GM19463 (cell line): Measurements from ENCODE around the gene ADCY3.

Experiments used
- ATAC-seq: cut with Tn5 transposase; IDR thresholded peaks from one replicate; pipeline ENCODE4 v1.9.1; 2021; ENCODE audit warnings: mild to moderate bottlenecking, moderate library complexity; ENCODE audit not compliant: unreplicated experiment

Gene ADCY3

GRCh38 chr2:24877067-24877466, 43.0 kb downstream of the ADCY3 start:
- ATAC-seq: no peak

DNA sequence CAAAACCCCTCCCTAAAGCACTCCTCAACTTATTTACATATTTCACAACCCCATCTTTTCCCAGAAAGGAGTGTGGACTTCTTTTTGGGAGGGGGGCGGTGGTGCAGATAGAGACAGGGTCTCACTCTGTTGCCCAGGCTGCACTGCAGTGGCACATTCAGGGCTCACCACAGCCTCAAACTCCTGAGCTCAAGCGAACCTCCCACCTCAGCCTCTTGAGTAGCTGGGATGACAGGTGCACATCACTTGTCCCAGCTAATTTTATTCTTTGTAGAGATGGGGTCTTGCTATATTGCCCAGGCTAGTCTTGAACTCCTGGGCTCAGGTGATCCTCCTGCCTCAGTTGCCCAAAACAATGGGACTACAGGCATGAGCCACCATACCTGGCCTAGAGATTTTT, 44.1 kb downstream of the ADCY3 start:
- no peak for ATAC-seq

GRCh38 chr2:24875272-24875671, 44.8 kb downstream of the ADCY3 start:
- no peak for ATAC-seq

DNA sequence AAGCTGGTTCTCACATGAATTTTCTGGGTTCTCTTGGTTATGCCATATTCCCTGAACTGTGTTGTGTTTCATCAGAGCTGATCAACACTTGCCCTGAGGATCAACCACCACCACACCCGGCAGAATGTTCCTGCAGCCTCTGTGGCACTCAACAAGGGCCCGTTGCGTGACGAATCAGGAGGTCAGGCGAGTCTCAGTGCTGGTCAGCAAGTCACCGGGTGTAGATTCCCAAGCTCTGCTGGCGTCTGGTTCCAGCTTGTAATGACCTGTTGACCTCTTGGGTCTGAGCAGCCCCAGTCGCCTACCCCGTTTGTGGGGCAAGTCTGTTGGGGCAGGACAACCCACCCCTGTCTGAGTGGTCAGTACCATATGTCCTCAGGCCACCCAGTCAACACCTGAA, 46.0 kb downstream of the ADCY3 start:
- no peak for ATAC-seq

DNA sequence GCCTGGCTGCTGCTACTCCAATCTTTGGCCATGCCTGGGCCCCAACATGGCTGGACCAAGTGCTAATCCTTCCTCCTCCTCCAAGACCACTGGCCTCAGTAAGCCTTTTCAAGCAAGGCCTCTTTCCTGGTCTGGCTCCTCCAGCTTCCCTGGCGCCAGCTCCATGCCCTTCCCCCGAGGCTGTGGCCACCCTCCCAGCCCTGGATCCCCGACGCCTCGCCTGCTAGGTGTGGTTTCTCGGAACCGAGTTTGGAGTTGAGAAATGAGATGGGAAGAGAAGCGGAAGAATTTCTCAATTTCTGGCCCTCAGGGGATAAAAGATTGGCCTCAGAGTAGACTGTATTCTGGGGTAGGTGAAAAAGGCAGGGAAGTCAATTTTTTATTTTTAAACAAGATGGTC, 46.4 kb downstream of the ADCY3 start:
- no peak for ATAC-seq

DNA sequence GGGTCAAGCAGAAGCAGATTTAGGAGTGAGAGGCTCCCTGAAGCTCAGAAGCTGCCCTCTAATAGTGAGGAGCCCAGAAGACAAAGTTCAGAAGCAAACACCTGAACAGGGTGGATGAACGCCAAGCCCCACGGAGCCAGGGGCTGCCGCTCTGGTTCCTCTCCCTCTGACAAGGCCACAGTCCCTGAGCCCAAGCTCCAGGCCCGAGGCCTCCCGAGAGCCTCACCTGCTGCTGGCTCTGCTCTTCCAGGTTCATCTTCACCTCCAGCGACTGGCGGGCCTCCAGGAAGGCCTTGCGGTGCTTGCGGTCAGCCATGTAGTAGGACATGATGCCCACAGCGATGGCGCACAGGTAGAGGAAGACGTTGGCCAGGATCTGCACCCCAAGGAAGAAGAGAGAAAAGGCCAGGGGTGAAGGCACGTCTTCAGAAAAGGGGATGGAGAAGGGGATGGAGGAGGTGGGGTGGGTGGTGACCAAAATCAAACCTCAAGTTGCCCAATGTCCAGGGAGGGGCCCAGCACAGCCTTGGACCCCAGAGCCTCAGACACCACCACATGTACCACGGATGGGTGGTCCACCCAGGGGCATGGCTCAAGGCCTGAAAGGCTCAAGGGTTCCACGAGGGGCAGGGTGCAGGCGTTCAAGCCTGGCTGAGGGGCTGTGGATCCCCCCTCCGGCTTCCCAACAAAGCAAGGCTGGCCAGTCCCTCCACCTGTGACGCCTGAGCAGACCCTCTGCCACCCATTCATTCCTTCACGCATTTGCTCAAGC, 47.5 kb downstream of the ADCY3 start:
- no peak for ATAC-seq

GRCh38 chr2:24871852-24872333, 48.1 kb downstream of the ADCY3 start:
- no peak for ATAC-seq

GRCh38 chr2:24870891-24871705, 48.9 kb downstream of the ADCY3 start:
- ATAC-seq: no peak

- no peak for ATAC-seq
Observed at GRCh38 chr2:24870440-24870839, 49.6 kb downstream of the ADCY3 start.

- no peak for ATAC-seq
Observed at GRCh38 chr2:24866946-24867345, 53.1 kb downstream of the ADCY3 start.

GRCh38 chr2:24863641-24864040, 56.4 kb downstream of the ADCY3 start:
- ATAC-seq: no peak

DNA sequence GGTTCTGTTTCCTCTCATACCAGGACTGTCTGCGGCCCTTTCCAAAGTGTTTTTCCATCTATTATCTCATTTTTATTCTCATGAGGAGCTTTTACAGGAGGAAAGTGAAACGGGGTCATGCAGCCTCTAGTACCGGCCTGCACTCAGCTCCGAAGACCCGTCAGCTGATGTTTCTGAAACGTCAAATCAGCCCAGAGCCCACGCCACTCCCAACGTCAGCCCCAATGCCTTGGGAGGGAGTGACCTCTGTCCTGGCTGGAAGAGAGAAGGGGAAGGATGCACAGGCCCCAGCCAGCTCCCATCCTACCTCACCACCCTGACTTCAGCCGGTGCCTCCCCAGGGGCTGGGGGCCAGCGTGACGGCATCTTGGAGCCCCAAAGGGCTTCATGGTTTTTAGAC, 58.5 kb downstream of the ADCY3 start:
- no peak for ATAC-seq

DNA sequence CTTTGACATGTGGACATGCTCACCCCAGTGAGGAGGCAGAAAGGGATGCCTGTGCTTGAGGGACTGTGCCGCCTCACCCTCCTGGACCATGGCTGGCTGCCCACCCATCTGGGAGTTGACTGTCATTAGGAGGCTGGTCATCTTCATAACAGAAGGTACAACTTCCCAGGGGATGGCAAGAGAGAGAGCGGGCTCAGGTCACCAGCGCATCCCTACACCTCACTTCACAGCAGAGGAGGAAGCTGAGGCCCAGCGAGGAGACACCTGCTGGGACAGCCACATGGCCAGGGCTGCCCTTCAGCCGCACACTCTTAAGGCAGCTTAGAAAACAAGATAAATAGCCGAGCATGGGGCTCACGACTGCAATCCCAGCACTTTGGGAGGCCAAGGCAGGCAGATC, 59.4 kb downstream of the ADCY3 start:
- no peak for ATAC-seq

GRCh38 chr2:24859968-24860600, 60.0 kb downstream of the ADCY3 start:
- no peak for ATAC-seq

- no peak for ATAC-seq
Observed at GRCh38 chr2:24858996-24859395, 61.0 kb downstream of the ADCY3 start.

DNA sequence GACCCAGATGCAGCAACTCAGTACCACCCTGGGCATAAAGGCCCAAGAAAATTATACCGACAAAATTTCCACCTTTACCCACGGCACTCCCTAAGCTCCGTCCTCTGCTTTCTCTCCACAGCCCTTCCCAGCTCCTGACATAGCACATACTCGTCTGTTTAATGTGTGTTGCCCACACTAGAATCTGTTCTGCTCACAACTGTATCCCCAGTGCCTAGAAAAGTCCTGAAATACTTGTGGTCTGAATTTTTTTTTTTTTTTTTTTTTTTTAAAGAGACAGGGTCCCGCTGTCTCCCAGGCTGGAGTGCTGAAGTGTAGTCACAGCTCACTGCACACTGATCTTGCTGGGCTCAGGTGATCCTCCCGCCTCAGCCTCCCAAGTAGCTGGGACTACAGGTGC, 62.3 kb downstream of the ADCY3 start:
- ATAC-seq: no peak

DNA sequence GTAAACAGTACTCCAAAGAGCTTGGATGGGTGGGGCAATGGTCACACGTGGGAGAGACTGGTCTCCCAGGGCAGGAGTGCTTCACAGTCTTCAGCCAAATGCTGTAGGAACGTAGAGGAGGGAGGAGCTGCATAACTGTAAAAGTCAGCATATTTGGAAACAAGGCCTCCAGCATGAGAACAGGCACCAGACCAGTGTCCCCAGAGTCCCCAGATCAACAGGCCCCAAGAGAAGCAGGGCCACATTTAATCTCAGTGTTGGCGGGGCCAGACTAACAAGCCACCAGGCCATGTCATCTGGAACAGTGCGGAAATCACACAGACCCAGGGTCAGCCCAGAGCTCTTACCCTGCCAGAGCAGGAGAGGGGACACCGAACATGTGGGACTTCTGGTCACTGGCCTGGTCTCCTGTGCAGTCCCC, 63.2 kb downstream of the ADCY3 start:
- ATAC-seq: no peak

GRCh38 chr2:24855726-24856125, 64.3 kb downstream of the ADCY3 start:
- no peak for ATAC-seq

GRCh38 chr2:24855022-24855622, 64.9 kb downstream of the ADCY3 start:
- ATAC-seq: no peak

GRCh38 chr2:24853996-24854395, 66.0 kb downstream of the ADCY3 start:
- ATAC-seq: no peak

GRCh38 chr2:24853046-24853445, 67.0 kb downstream of the ADCY3 start:
- ATAC-seq: no peak
